Measurements from ENCODE around the gene HSDL2.
A peak's percentile ranks its signal among the peaks of the same experiment; 100 is the strongest.

Gene HSDL2

DNA sequence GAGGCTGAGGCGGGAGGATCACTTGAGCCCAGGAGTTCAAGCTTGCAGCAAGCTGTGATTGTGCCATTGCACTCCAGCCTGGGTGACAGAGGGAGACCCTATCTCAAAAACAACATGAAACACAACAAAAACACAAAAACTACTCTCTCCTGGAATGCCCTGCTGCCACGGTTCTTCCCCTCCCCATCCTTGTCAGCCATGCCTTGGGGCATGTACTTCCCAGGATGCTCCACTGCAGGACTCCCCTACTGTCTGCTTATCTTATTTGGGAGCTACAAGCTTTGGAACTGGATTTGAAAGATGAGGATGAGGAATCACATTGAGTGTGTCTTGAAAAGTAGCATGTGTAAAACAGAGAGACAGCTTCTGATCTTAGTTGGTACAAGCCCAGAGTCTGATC lies 66.6 kb downstream of the HSDL2 start:
- no peak for DNase-seq (ENCODE audit: low read depth)

DNA sequence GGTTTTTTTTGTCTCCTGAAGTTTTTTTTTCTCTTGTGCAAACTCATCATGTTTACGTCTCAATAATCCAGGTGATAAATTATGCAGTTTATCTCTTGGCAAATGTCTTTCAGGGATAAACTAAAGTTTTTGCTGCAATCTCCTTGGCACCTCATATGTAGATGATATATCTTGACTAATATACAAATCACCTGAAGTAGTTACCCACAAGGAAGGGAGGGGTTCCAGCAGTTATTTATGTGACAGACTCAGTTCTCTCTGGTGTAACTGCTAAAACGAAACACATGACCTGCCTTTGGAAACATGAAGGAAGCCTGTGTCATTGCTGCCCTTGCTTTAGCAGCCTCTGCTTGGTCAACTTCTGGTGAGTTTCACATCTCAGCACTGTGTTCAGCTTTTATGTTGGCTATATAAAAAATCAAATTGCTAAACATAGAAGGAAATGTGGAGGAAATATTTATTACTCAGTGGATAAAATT lies 67.4 kb downstream of the HSDL2 start:
- no peak for DNase-seq (ENCODE audit: low read depth)

DNA sequence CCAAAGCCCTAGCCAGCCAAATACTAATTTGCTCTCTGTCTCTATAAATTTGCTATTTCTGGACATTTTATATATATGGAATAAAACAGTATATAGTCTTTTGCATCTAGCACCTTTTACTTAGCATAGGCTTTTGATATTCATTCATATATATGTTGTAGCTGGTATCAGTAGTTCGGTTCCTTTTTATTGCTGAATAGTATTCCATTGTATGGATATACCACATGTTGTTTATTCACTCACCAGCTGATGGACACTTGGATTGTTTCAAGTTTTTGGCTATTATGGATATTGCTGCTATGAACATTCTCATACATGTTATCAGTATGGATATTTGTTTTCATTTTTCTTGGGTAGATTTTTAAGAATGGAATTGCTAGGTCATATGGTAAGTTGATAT lies 82.9 kb downstream of the HSDL2 start:
- DNase-seq (ENCODE audit: low read depth) = no peak

DNA sequence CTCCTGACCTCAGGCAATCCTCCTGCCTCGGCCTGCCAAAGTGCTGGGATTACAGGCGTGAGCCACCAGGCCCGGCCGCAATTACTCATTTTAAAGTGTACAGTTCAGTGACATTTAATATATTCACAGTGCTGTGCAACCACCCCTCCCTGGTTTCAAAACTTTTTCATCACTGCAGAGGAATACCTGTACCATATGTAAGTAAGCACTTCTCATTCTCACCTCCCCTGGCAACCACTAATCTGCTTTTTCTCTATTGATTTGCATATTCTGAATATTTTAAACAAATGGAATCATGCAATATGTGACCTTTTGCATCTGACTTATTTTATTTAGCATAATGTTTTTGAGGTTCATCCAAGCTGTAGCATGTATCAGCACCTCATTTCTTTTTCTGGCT lies 85.4 kb downstream of the HSDL2 start:
- DNase-seq (ENCODE audit: low read depth) = no peak

DNA sequence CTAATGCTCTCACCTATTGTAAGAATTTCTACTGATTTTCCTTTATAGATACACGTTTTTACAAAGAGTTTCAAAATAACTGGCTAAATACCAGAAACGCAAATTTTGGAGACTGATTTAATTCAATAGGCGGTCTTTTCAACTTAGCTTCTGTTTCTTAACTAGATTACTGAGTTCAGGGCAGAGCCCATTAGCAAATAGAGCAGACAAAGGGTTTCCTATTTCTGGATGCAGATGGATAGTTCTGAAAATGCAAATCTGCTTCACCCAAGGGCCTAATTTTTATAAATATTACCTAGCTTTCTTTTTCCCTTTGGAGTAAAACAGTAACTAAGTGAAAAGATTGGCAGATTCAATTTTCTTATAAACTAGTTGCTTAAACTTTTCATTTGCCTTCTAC lies 93.1 kb downstream of the HSDL2 start:
- no peak for DNase-seq (ENCODE audit: low read depth)

DNA sequence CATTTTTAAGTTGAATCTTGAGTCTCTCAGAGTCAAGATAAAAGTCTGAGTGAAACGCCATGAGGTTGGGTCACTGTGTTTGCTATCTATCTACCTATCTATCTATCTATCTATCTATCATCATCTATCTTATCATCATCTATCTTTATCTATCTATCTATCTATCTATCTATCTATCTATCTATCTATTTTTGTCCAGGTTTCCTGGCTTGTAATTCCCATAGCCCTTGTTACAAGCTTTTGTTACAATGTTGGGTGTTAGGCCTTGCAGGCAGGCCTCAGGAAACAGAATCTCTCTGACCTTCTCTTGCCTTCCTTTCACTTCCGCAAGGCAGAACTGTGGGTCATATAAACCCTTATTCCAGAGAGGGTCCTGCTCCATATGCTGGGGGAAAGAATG lies 94.1 kb downstream of the HSDL2 start:
- no peak for DNase-seq (ENCODE audit: low read depth)

DNA sequence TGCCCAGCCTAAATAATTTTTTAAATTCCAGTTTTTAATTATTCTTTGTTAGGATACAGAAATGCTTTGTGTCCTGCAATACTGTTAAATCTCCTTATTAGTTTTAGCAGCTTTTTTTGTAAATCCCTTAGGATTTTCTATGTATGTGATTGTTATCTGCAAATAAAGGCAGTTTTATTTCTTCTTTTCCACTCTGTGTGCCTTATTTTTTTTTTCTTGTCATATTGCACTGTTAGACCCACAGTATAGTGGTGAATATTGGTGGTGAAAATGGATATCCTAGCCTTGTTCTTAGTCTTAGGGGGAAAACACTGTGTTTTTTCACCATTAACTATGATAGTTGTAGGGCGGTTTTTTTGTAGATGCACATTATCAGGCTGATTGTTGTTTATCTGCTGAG lies 95.4 kb downstream of the HSDL2 start:
- no peak for DNase-seq (ENCODE audit: low read depth)

DNA sequence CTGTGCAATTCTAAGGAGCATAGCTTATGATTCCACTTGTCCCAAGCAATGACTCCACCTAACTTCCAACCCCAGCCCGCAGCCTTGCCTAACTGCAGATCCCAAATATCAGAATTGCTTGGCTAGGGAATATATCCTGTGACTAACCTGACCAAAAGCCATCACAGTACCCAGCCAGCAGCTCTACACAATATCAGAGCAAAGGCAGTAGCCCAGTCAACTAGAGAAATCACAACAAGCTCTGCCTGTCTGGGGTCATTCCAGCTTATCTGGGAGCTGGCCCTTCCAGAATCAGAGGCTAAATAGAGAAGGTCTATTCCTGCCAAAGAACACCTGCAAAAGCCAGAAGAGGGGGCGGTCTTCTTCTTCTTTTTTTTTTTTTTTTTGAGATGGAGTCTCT lies 97.4 kb downstream of the HSDL2 start:
- no peak for DNase-seq (ENCODE audit: low read depth)

DNA sequence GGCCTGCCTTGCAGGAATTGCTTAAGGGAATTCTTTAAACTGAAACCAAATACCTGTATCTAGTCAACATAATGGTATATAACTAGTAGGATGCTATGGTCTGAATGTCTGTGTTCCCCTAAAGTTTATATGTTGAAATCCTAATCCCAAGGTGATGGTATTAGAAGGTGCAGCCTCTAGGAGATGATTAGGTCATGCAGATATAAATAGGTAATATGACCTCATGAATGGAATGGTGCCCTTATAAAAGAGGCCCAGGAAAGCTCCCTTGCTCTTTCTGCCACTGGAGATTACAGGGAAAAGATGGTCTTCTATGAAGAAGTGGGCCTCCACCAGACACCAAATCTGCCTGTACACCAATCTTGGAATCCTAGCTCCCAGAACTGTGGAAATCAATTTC lies 99.3 kb downstream of the HSDL2 start:
- no peak for DNase-seq (ENCODE audit: low read depth)

DNA sequence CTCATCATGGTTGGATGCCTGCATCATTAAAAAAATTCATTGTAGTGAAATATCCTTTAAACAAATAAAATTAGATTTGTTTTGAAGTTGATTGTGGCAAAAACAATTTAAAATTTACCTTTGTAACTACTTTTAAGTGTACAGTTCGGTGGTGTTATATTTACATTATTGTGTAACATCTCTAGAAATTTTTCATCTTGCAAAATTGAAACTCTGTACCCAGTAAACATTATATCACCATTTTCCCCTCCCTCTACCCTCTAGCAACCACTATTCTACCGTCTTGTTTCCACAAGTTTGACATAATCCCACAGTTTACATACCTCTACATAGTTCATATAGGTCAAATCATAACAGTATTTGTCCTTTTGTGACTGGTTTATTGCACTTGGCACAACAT lies 104.7 kb downstream of the HSDL2 start:
- DNase-seq (ENCODE audit: low read depth) = no peak

DNA sequence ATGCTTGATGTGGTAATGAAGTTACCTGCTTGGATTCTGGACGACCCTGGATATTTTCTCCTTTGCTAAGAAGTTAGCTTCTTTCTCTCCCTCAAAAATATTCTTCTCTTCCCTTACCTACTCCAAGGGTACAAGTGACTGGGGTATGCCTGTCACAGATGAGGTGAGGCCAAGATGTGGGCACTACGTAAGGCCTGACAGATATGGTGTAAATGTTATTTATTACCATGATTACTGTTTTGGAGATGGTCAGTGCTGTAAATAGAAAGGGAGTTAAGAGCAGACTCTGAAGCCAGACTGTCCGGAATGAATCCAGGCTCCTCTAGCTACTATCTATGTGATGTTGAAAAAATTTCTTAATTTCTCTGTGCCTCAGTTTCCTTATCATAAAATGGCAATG lies 105.7 kb downstream of the HSDL2 start:
- no peak for DNase-seq (ENCODE audit: low read depth)

DNA sequence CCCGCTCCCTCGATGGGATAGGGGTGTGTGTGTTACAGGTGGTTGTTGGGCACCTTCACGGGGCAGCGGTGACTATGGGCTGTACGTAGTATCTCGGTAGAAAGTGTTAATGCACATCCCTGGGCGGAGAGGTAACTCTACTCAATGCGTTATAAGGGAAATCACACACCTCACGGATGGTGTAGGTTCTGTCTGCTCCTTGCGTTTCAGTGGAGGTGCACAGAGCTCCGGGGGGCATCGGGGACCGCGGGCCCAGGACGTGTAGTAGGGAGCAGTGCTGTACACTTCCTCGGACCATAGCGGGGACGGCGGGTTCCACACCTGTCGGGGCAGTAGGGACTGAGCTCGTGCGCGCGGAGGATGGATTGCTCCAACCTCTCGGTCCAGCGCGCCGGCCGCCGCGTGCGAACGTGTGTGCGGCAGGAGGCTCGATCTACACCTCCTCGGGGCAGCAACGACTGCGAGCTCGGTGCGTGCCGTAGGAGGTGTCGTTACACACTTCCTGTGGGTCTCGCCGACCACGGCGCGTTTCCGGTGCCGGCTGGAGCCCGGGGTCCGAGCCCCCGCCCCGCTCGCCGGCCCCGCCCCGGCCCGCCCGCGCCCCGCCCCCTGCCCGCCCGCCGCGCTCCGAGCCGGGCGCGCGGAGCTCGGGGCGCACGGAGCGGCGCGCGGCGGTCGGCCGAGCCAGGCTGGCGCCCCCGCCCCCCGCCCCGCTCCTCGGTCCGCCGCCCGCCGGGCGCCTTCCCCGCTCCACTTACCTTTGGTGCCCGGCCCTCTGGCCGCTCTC lies 106.5 kb downstream of the HSDL2 start, which contains the start of gene KIAA1958:
TSS of gene KIAA1958 (plus strand) at position 607 of the 787 bp plus-strand sequence. CDS start 87,254 bp downstream, outside the sequence.
- peak; percentile 57 for DNase-seq (ENCODE audit: low read depth)

DNA sequence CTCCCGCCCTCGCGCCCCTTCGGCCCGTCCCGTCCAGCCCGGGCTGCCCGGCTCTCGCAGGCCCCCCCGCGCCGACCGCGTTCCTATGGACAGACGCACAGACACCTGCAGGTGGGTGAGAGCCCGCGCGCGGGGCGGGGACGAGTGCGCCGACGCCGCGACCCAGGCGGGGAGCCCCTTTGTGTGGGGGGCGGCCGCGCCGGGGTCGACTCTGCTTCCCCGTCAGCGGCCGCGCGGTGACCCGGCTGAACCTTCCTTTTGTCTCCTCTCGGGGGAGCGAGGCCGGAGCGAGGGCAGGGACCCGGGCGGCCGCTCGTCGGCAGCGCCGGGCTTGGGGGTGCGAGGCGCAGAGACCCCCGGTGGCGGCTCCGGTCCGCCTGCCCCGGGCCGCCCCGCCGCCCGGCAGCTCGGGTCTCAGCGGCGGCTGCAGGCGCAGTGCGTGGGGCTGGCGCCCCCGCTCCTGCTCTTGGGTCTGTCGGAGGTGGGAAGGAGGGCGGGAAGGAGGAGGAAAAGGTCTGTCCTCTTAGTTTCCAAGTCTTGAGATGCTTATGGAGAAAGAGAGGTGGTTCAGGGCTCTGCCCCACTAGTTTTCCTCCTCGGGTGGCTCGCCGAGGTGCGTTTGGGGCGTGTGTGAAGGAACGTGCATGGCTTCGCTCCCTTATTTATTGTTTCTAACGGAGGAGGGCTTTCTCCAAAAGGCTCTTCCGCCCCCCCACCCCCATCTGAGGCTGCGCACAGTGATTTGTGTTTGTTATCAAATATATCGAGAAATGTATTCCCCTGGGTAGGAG lies 107.3 kb downstream of the HSDL2 start:
- peak; percentile 15 for DNase-seq (ENCODE audit: low read depth)

DNA sequence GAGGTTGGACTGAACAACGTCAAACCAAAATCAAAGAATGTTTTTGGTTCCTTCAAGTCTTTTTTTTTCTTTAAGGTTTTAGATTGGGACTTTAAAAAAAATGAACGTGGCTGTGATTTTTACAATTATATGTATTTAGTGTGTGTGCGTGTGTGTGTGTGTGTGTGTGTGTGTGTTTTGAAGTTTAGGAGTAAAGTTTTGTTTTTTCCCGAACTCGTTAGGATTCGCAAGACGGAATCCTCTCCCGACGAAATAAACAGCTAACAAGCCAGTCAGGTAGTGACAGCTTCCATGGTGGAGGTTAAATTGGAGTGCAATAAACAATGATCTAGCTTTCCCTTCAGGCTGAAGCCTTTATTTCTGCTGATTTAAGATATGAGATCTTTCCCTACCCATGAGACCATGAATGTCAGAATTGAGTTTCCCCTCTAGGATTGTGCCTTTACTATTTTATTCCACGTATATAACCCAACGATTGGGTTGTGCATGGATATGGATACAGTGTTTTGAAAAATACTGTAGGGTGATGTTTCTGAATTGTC lies 108.0 kb downstream of the HSDL2 start:
- DNase-seq (ENCODE audit: low read depth) = no peak

DNA sequence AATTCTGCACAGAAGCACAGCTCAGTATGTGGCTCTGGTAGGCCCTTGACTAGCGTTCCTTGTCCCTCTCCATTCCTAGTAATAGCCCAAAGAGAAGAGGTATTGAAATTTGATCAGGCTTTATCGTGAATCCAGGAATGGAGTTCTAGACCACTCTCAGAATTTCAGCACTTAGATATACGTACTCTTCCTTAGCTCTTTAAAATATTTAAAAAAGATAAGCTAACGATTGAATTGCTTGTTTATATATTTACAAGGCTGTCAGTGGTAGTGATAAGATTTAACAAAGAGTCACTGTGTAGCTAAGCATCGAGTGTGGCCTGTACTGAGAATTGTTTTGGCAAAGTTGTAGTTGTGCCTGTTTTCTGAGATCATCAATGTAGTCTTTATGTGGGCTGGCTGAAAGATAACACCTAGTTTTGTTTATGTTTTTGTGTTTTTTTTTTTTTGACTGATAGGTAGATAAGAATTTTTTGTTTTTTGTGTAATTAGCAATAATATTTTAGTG lies 109.2 kb downstream of the HSDL2 start:
- no peak for DNase-seq (ENCODE audit: low read depth)

DNA sequence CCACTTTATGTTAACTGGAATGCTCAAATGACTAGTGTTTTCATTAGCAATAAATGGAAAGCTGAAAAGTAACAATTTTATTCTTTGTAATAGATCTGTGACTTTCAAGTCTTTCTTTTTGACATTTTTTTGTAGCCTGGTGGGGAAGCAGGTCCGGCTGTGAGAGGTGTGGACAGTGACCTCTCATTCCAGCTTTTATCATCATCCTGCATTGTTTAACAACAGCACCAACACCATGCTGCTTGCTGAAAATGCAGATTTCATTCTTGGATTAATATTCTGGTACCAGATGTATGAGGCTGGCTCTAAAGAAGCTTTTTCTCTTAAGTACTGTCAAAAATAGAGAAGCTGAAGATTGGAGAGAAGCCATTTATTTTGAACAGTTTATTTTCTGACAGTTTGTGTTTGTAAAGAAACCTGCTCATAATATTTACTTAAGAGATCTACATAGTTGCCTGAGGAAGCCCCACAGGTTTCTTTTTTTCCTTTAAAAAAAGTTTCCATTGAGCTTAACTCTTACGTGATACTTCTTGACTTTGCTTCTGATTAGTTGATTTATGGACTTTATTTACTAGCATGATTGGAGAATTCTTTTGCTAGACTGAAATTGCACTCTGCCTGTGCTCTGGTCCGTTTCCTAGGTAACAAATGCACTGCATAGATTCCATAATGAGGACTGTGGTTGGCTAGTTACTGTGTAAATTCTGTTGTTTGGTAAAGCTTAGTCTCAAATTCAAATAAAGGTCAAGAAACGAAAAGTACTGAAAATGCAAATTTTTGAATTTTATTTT lies 110.2 kb downstream of the HSDL2 start:
- DNase-seq (ENCODE audit: low read depth) = no peak

DNA sequence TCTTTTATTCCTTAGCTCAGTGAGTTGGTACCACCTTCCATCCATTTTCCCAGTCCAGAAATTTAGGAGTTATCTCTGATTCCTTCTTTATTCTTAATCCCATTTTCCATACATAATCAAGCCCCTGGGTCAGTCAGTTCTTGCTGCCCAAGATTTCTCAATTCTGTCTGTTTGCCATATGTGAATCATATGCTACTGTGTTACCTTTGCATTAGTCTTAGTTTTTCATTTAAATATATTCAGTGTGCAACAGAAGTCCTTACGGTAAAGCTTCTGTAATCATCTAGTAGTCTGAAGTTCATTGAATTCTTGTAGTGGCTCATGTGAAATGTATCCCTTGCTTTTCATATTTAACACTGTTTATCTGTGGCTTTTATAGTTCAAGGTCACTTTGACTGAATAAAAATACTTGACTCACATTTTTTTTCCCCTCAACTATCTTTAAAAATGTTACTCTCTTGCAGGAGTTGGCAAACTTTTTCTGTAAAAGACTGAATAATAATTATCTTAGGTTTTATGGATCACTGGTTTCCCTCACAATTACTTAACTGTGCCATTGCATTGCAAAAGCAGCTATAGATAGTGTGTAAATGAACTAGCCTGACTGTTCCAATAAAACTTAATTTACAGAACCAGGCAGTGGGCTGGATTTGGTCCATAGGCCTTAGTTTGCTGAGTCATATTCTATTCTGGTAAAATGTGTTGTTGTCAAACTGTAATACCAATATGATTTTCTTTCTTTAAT lies 113.7 kb downstream of the HSDL2 start:
- no peak for DNase-seq (ENCODE audit: low read depth)

DNA sequence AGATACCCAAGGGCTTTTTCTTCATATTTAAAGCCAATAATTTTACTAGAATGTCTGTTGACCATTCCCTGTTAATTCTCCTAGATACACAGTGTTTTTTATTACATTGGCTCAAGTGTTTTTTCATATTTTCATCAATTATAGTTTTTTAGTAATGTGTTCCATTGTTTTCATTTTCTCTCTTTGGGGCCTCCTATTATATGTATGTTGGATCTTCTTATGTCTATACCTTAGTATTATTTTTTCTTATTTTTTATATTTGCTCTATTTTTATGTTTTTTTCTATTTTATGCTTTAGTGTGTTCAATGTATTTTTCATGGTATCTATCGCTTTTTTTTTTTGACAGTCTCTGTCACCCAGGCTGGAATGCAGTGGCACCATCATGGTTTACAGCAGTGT lies 114.2 kb downstream of the HSDL2 start:
- no peak for DNase-seq (ENCODE audit: low read depth)

DNA sequence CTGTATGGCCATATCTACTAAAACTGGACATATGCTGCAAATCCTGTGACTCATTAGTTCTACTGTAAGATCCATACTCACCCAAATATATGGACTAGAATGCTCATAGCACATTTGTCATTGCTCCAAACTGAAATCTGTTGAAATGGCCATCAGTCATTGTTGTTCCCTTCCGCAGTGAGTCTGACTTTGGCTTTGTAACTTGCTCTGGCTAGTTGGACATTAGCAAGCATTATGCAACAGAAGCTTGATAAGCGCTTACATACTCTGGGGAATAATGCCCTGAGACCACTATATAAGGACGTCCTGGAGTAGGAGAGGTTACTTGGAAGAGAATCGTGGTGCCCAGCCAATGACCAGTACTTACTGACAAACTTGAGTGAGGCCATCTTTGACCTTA lies 115.7 kb downstream of the HSDL2 start:
- DNase-seq (ENCODE audit: low read depth) = no peak

DNA sequence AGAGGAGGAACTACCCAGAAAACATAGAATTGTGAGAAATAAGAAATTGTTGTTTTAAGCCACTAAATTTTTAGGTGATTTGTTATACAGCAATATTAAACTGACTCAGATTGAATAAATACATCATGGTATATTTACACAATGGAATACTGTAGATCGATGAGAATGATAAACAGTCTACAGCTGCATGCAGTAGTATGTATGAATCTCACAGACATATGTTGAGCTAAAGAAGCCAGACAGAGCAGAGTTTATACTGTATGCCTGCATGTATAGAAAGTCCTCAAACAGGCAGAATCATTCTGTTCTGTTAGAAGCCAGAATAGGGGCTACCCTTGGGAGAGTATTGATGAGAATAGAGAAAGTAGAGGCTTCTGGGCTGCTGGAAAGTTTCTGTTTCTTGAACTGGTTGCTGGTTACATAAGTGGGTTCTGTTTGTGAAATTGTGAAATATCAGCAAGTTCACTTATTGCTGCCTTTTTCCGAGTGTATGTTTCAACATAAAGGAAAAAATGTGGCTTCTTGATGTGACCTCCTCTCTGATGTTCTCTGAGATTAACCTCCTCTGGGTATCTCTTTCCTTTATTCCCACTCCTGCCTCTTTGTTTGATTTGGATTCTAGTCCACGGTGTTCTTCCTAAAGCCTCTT lies 116.3 kb downstream of the HSDL2 start:
- DNase-seq (ENCODE audit: low read depth) = no peak

DNA sequence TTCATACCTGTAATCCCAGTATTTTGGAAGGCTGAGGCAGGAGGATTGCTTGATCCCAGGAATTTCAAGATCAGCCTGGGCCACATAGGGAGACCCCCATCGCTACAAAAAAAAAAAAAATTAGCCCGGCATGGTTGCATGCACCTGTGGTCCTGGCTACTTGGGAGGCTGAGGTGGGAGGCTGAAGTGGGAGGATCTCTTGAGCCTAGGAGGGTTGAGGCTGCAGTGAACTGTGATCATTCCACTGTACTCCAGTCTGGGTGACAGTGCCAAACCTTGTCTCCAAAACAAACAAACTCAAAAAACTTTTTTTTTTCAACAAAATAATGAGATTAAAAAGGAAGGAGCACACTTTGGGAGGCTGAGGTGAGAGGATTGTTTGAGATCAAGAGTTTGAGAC lies 120.9 kb downstream of the HSDL2 start:
- DNase-seq (ENCODE audit: low read depth) = no peak

Data from T-helper 22 cell (primary cell).